Osteocyte (in vitro differentiated cells): ENCODE measurements around the gene CUZD1. TPM values are rescaled to one million over a fixed set of nuclear protein-coding genes. Genes with fewer than 3 reads are reported as not detected.

Source experiments
- DNase-seq: peaks from one replicate; pipeline ENCODE4 v3.0.0; 2021; ENCODE audit warnings: mixed read lengths; ENCODE audit not compliant: unreplicated experiment; ENCODE audit errors: extremely low spot score
- H3K27ac Mint-ChIP-seq: one replicate; pipeline ENCODE4 v1.8.0; 2021; ENCODE audit warnings: mild to moderate bottlenecking, mixed read lengths; ENCODE audit not compliant: unreplicated experiment
- H3K27me3 Mint-ChIP-seq: one replicate; pipeline ENCODE4 v1.8.0; 2021; ENCODE audit warnings: mixed read lengths; ENCODE audit not compliant: unreplicated experiment
- H3K36me3 Mint-ChIP-seq: one replicate; pipeline ENCODE4 v1.8.0; 2021; ENCODE audit warnings: mixed read lengths; ENCODE audit not compliant: unreplicated experiment
- H3K4me1 Mint-ChIP-seq: one replicate; pipeline ENCODE4 v1.8.0; 2021; ENCODE audit warnings: mixed read lengths; ENCODE audit not compliant: unreplicated experiment
- H3K4me3 Mint-ChIP-seq: one replicate; pipeline ENCODE4 v1.8.0; 2021; ENCODE audit warnings: mild to moderate bottlenecking, moderate library complexity, mixed read lengths; ENCODE audit not compliant: unreplicated experiment
- H3K9me3 Mint-ChIP-seq: one replicate; pipeline ENCODE4 v1.8.0; 2021; ENCODE audit warnings: mixed read lengths; ENCODE audit not compliant: unreplicated experiment
- total RNA-seq: library from RNA; stranded (reverse); gene quantifications from 2 replicates; pipeline ENCODE4 v1.2.1, GENCODE V29; 2021
- TF ChIP-seq, protein P1 (sequence below): fragments of 200-600 bp; sonication (generic); IDR thresholded peaks from 2 replicates; pipeline ENCODE4 v1.5.0; 2021; ENCODE audit warnings: antibody characterized with exemption, mild to moderate bottlenecking, moderate library complexity

CUZD1 gene
- total RNA-seq, 1 donor from 2014 or later = 0.30 TPM

DNA sequence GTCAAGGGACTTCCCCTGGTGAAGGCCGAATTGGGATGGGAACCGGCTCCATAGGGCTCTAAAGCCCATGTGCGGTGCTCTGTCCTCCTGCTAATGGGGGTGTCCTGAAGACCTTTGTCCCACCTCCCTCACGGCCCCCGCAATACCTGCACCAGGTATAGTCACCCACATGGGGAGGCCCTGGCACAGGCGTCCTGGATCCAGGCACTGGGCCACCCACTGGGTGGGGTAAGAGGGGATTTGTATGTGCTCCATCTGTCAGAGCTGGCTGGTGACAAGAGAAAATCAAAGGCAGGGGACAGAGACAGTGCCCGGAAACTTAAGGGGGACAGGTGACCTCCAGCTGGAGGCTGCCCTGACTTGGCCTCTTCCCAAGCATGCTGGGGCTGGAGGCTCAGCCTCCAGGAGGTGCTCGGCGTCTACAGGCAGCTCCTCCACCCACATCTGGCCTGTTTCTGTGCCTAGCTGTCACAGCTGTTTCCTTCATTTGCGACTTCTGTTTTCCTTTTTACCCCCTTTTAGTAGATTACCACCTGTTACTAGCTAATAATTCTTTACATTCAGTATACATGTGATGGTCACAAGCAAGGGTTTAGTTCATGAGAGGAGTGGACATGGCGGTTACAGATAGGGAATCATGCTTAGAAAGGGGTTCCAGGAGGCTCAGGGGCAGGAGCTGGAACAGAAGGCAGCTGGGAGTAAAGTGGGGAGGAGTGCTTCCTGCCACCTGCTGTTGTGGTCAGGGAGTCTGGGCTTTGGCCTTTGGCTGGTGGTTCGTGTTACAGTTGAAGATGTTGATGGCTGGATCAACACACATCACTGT lies 2.3 kb upstream of the CUZD1 start:
- no peaks in the 10 kb centered on the region for H3K27me3 Mint-ChIP-seq
- no peak overlapping the region for H3K4me3 Mint-ChIP-seq
- peaks cover under 1% of the 10 kb centered on the region for H3K9me3 Mint-ChIP-seq
- TF ChIP-seq, protein P1, sequence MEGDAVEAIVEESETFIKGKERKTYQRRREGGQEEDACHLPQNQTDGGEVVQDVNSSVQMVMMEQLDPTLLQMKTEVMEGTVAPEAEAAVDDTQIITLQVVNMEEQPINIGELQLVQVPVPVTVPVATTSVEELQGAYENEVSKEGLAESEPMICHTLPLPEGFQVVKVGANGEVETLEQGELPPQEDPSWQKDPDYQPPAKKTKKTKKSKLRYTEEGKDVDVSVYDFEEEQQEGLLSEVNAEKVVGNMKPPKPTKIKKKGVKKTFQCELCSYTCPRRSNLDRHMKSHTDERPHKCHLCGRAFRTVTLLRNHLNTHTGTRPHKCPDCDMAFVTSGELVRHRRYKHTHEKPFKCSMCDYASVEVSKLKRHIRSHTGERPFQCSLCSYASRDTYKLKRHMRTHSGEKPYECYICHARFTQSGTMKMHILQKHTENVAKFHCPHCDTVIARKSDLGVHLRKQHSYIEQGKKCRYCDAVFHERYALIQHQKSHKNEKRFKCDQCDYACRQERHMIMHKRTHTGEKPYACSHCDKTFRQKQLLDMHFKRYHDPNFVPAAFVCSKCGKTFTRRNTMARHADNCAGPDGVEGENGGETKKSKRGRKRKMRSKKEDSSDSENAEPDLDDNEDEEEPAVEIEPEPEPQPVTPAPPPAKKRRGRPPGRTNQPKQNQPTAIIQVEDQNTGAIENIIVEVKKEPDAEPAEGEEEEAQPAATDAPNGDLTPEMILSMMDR = no peak
- H3K4me1 Mint-ChIP-seq = peaks cover 40% of the 10 kb centered on the region
- H3K27ac Mint-ChIP-seq = no peak overlapping the region
- H3K36me3 Mint-ChIP-seq = no peaks in the 10 kb centered on the region
- no peak for DNase-seq

DNA sequence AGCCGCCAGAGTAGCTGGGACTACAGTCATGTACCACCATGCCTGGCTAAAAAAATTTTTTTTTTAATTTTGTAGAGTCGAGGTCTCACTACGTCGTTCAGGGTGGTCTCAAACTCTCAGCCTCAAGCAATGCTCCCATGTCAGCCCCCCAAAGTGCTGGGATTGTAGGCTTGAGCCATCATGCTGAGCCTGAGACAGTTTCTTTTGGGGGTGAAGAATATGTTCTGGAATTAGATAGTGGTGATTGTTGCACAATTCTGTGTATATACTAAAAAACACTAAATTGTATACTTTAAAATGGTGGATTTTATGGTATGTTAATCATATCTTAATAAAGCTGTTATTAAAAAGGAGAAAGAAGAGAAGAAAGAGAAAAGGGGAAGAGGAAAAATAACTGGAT lies 1.5 kb downstream of the CUZD1 start:
- peaks cover 10% of the 10 kb centered on the region for H3K4me1 Mint-ChIP-seq
- TF ChIP-seq, protein P1 = no peak
- no peaks in the 10 kb centered on the region for H3K36me3 Mint-ChIP-seq
- peaks cover 5% of the 10 kb centered on the region for H3K9me3 Mint-ChIP-seq
- DNase-seq = no peak
- H3K27ac Mint-ChIP-seq = no peak overlapping the region
- no peak overlapping the region for H3K4me3 Mint-ChIP-seq
- H3K27me3 Mint-ChIP-seq = peaks cover 6% of the 10 kb centered on the region

DNA sequence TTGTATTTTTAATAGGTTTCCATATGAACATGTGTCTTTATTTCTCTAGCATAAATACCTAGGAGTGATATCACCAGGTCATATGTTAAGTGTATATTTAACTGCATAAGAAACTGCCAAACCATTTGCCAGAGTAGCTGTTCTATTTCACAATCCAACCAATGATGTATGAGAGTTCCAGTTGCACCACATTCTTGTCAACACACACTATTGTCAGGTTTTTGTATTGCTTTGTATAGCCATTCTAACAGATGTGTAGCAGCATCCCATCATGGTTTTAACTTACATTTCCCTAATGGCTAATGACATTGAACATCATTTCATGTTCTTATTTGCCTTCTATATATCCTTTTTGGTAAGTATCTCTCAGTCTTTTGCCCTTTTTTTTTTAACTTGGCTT lies 4.1 kb downstream of the CUZD1 start:
- H3K9me3 Mint-ChIP-seq = peaks cover 5% of the 10 kb centered on the region
- no peak for DNase-seq
- no peaks in the 10 kb centered on the region for H3K36me3 Mint-ChIP-seq
- no peaks in the 10 kb centered on the region for H3K4me1 Mint-ChIP-seq
- H3K27me3 Mint-ChIP-seq = peaks cover 18% of the 10 kb centered on the region
- TF ChIP-seq, protein P1 = no peak
- H3K27ac Mint-ChIP-seq = no peak overlapping the region
- no peak overlapping the region for H3K4me3 Mint-ChIP-seq

DNA sequence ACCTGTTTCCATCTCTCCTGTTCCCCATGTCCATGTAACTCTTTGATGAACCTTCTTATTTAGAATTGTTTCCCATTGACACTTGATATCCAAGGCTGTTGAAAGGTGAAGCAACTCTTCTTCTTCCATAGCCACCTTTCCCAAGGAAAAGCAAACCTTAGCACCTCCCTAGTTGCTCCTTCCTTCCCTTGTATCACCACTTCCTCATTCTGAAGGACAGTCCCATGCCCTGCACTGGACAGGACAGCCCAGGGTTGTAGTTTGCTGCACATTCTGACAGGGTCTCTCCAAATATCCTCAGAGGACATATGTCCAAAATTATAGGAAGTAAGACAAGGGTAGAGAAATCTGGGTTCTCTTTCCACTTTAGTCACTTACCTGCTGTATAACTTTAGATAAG lies 6.2 kb downstream of the CUZD1 start:
- Mint-ChIP-seq H3K4me1 (no peaks in the 10 kb centered on the region), H3K9me3 (peaks cover 5% of the 10 kb centered on the region), H3K27ac (no peak overlapping the region), H3K36me3 (no peaks in the 10 kb centered on the region), H3K27me3 (peaks cover 27% of the 10 kb centered on the region), H3K4me3 (no peak overlapping the region)
- TF ChIP-seq, protein P1 = no peak
- DNase-seq = no peak

DNA sequence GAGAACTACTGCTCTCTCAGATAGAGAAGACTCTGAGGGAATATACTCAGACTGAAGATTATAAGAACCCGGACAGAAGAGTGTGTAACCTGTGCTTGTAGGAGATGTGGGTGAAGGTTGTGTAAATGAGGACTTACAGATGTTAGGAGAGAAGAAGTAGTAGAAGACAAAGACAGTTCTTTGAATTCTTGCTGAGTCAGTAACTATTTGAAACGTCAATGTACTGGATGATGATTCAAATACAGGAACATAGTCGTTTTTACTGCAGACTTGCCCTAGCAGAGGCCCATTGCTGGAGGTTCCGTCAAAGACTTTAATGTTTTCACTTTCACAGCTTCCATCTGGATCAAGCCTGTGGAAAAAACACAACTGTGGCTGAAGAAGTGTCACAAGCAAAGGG lies 6.8 kb downstream of the CUZD1 start:
- DNase-seq = no peak
- Mint-ChIP-seq H3K4me1 (no peaks in the 10 kb centered on the region), H3K9me3 (peaks cover 5% of the 10 kb centered on the region), H3K27me3 (peaks cover 28% of the 10 kb centered on the region), H3K36me3 (no peaks in the 10 kb centered on the region), H3K27ac (no peak overlapping the region), H3K4me3 (no peak overlapping the region)
- TF ChIP-seq, protein P1 = no peak
